Thoracic aorta (tissue), 2 donors: ENCODE data around the gene CHMP2A. TPM values are rescaled to one million over a fixed set of nuclear protein-coding genes. Genes with fewer than 3 reads are reported as not detected.

ENCODE experiments used
- ATAC-seq: fragments of 150-250 bp; one replicate; pipeline ENCODE4 v1.8.0; 2017; ENCODE audit warnings: low read depth; ENCODE audit not compliant: insufficient number of reproducible peaks, low FRiP score
- DNase-seq: peaks from one replicate; pipeline ENCODE4 v3.0.0-alpha.2; 2020; ENCODE audit warnings: low spot score
- H3K27ac ChIP-seq, 2 donors: fragments of 200-600 bp; sonication (generic); 1 replicate in 1 of 2; 2 replicates in 1 of 2; pipeline ENCODE4 v1.5.1; 2016; ENCODE audit warnings: mild to moderate bottlenecking in 2 of 2, moderate library complexity in 2 of 2
- H3K27me3 ChIP-seq: fragments of 200-600 bp; sonication (generic); replicated peaks from 2 replicates; pipeline ENCODE4 v1.6.0; 2016; ENCODE audit warnings: mild to moderate bottlenecking; ENCODE audit not compliant: insufficient read depth
- H3K36me3 ChIP-seq: fragments of 200-600 bp; sonication (generic); one replicate; pipeline ENCODE4 v1.5.1; 2016
- H3K4me1 ChIP-seq, 2 donors: fragments of 200-600 bp; sonication (generic); 1 replicate in 1 of 2; 2 replicates in 1 of 2; pipeline versions ENCODE4 v1.5.1 to v1.6.0; 2016; ENCODE audit warnings: low read depth in 2 of 2, mild to moderate bottlenecking in 1 of 2; ENCODE audit not compliant: control insufficient read depth in 1 of 2
- H3K4me3 ChIP-seq: fragments of 200-600 bp; sonication (generic); 2 replicates; pipeline ENCODE4 v1.5.1; 2016; ENCODE audit warnings: mild to moderate bottlenecking
- H3K9me3 ChIP-seq: fragments of 200-600 bp; sonication (generic); 2 replicates; pipeline ENCODE4 v1.5.1; 2016
- total RNA-seq, 2 donors: library from RNA; depleted of rRNA; stranded (reverse); fragments of >200 nt; gene quantifications; one replicate each; pipeline versions ENCODE4 v1.1.0 to v1.2.3, GENCODE V29; 2016
- TF ChIP-seq, protein P1 (sequence below): fragments of 200-600 bp; sonication (generic); IDR thresholded peaks from one replicate; pipeline ENCODE4 v1.5.1; 2019; ENCODE audit warnings: antibody characterized with exemption

The CHMP2A gene
- total RNA-seq, 2 donors from 2014 or later = 90.3 to 98.8 TPM

GRCh38 chr19:58561373-58562121, 6.6 kb upstream of the CHMP2A start:
- no peaks in the 10 kb centered on the region for H3K9me3 ChIP-seq
- no peaks in the 10 kb centered on the region for H3K27me3 ChIP-seq
- peaks cover 27 to 47% of the 10 kb centered on the region in 2 donors for H3K4me1 ChIP-seq
- peak overlapping the region; percentile 37 to 46 for H3K27ac ChIP-seq
- ATAC-seq = no peak
- DNase-seq = no peak
- H3K4me3 ChIP-seq = peak overlapping the region; percentile 68
- TF ChIP-seq, protein P1, sequence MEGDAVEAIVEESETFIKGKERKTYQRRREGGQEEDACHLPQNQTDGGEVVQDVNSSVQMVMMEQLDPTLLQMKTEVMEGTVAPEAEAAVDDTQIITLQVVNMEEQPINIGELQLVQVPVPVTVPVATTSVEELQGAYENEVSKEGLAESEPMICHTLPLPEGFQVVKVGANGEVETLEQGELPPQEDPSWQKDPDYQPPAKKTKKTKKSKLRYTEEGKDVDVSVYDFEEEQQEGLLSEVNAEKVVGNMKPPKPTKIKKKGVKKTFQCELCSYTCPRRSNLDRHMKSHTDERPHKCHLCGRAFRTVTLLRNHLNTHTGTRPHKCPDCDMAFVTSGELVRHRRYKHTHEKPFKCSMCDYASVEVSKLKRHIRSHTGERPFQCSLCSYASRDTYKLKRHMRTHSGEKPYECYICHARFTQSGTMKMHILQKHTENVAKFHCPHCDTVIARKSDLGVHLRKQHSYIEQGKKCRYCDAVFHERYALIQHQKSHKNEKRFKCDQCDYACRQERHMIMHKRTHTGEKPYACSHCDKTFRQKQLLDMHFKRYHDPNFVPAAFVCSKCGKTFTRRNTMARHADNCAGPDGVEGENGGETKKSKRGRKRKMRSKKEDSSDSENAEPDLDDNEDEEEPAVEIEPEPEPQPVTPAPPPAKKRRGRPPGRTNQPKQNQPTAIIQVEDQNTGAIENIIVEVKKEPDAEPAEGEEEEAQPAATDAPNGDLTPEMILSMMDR = no peak
- peaks cover under 1% of the 10 kb centered on the region for H3K36me3 ChIP-seq

GRCh38 chr19:58560921-58561320, 6.0 kb upstream of the CHMP2A start:
- no peaks in the 10 kb centered on the region for H3K9me3 ChIP-seq
- ATAC-seq = no peak
- H3K27ac ChIP-seq = no peak overlapping the region
- H3K27me3 ChIP-seq = no peaks in the 10 kb centered on the region
- H3K4me1 ChIP-seq = peaks cover 27 to 53% of the 10 kb centered on the region in 2 donors
- TF ChIP-seq, protein P1 = no peak
- H3K4me3 ChIP-seq = no peak overlapping the region
- peaks cover 7% of the 10 kb centered on the region for H3K36me3 ChIP-seq
- DNase-seq = no peak

DNA sequence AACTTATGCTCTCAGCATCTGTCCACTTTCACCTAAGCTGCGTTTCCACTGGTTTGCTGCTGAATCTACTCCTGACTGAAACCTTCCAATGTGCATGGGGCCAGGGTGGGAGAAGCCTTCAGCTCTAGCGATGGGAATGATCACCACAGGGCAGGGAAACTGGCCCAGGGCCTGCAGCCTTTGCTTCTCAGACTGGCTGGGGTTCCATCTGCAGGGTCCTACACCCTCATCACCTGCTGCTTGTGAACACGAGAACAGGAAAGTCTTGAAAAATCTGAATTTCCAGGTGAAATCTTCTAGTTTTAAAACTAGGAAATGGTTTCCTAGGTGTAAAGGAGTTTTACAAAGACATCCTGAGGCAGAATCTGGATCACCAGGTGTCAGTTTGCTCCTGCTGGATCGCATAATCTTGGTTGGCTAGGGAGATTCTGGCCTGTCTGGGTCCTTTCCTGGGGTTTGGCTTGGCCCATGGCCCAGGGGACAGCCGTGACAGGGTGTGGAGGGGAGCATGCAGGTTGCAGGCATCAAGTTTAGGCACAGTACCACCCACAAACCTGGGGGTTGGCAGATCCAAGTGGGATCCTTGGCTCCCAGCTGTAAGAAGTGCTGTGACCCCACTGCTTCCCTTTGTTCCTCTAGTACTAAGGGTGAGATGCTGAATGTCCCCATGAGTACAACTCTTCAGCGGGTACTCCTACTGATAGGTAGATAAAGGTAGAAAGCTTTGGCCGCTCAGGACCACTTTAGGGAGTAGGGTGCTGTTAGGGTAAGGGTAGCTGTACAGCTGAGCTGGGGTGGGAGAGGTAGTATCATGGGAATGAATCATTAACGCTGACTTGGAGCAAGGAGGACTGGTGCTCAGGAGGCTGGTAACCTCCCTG, 5.3 kb upstream of the CHMP2A start:
- no peaks in the 10 kb centered on the region for H3K9me3 ChIP-seq
- no peaks in the 10 kb centered on the region for H3K27me3 ChIP-seq
- peak overlapping the region; percentile 99 to 100 for H3K27ac ChIP-seq
- peak overlapping the region; percentile 95 for H3K4me3 ChIP-seq
- peaks cover 9% of the 10 kb centered on the region for H3K36me3 ChIP-seq
- H3K4me1 ChIP-seq = peaks cover 33 to 60% of the 10 kb centered on the region in 2 donors
- ATAC-seq = no peak
- no peak for DNase-seq
- TF ChIP-seq, protein P1 = no peak

- H3K27me3 ChIP-seq = no peaks in the 10 kb centered on the region
- ATAC-seq = peak; percentile 44
- H3K36me3 ChIP-seq = peaks cover 9% of the 10 kb centered on the region
- peak overlapping the region; percentile 95 for H3K4me3 ChIP-seq
- TF ChIP-seq, protein P1 = no peak
- peak; percentile 76 for DNase-seq
- no peaks in the 10 kb centered on the region for H3K9me3 ChIP-seq
- peak overlapping the region; percentile 99 to 100 for H3K27ac ChIP-seq
- peaks cover 33 to 63% of the 10 kb centered on the region in 2 donors for H3K4me1 ChIP-seq
Measured at GRCh38 chr19:58559275-58560006, 4.5 kb upstream of the CHMP2A start.
